ENCODE measurements around the gene TAOK3. TPM values are rescaled to one million over a fixed set of nuclear protein-coding genes. Genes with fewer than 3 reads are reported as not detected.

The TAOK3 gene
- total and polyA plus RNA-seq, 4 donors, result 19.9 to 54.5 (median 37.7) TPM

- Histone ChIP-seq H3K4me1 (ENCODE audit: control insufficient read depth in 5 of 5, insufficient read depth in 5 of 5, low read length in 5 of 5) (no peaks in the 10 kb centered on the region), H3K36me3 (ENCODE audit: control insufficient read depth in 4 of 4, insufficient read depth in 4 of 4, low read length in 4 of 4) (peaks cover 0 to 13% (median 7%) of the 10 kb centered on the region in 4 donors), H3K27ac (ENCODE audit: low read depth in 1 of 2, low read length in 1 of 2) (no peak overlapping the region), H3K9me3 (ENCODE audit: control insufficient read depth in 4 of 4, insufficient read depth in 3 of 4, low read length in 3 of 4) (no peaks in the 10 kb centered on the region), H3K9ac (ENCODE audit: insufficient read depth in 1 of 2, low read length in 2 of 2) (no peak overlapping the region), H3K27me3 (ENCODE audit: control insufficient read depth in 3 of 3, insufficient read depth in 3 of 3, low read length in 2 of 3) (no peaks in the 10 kb centered on the region), H3K4me3 (no peak overlapping the region)
- ATAC-seq (ENCODE audit: insufficient read depth, low FRiP score) (no peak), DNase-seq (no peak)
- WGBS, 2 donors, result 30 to 60% methylated on average over 1 of the region's 1 CpG
- TF ChIP-seq CTCF (IDR thresholded peaks at IDR 0.05; ENCODE audit: control extremely low read depth, extremely low read depth), result no peak
Measured at GRCh38 chr12:118237052-118237665, 135.5 kb downstream of the TAOK3 start.

- no peak for ATAC-seq (ENCODE audit: insufficient read depth, low FRiP score)
- no peak for TF ChIP-seq CTCF (IDR thresholded peaks at IDR 0.05; ENCODE audit: control extremely low read depth, extremely low read depth)
- Histone ChIP-seq H3K27ac (ENCODE audit: low read depth in 1 of 2, low read length in 1 of 2) (no peak overlapping the region), H3K4me3 (no peak overlapping the region), H3K36me3 (ENCODE audit: control insufficient read depth in 4 of 4, insufficient read depth in 4 of 4, low read length in 4 of 4) (peaks cover 0 to 3% (median under 1%) of the 10 kb centered on the region in 4 donors), H3K9ac (ENCODE audit: insufficient read depth in 1 of 2, low read length in 2 of 2) (no peak overlapping the region), H3K4me1 (ENCODE audit: control insufficient read depth in 5 of 5, insufficient read depth in 5 of 5, low read length in 5 of 5) (peaks cover 0 to 4% (median 0%) of the 10 kb centered on the region in 5 donors), H3K27me3 (ENCODE audit: control insufficient read depth in 3 of 3, insufficient read depth in 3 of 3, low read length in 2 of 3) (no peaks in the 10 kb centered on the region), H3K9me3 (ENCODE audit: control insufficient read depth in 4 of 4, insufficient read depth in 3 of 4, low read length in 3 of 4) (no peaks in the 10 kb centered on the region)
- DNase-seq, result peak; percentile 13 to 42 (median 33)
Measured at GRCh38 chr12:118220702-118221101, 152.0 kb downstream of the TAOK3 start.

GRCh38 chr12:118219772-118220171 is 152.9 kb downstream of the TAOK3 start:
- DNase-seq, result no peak
- Histone ChIP-seq H3K4me1 (ENCODE audit: control insufficient read depth in 5 of 5, insufficient read depth in 5 of 5, low read length in 5 of 5) (peaks cover 0 to 4% (median 0%) of the 10 kb centered on the region in 5 donors), H3K36me3 (ENCODE audit: control insufficient read depth in 4 of 4, insufficient read depth in 4 of 4, low read length in 4 of 4) (peaks cover 0 to under 1% (median 0%) of the 10 kb centered on the region in 4 donors), H3K27me3 (ENCODE audit: control insufficient read depth in 3 of 3, insufficient read depth in 3 of 3, low read length in 2 of 3) (no peaks in the 10 kb centered on the region), H3K27ac (ENCODE audit: low read depth in 1 of 2, low read length in 1 of 2) (no peak overlapping the region), H3K9ac (ENCODE audit: insufficient read depth in 1 of 2, low read length in 2 of 2) (no peak overlapping the region), H3K4me3 (no peak overlapping the region), H3K9me3 (ENCODE audit: control insufficient read depth in 4 of 4, insufficient read depth in 3 of 4, low read length in 3 of 4) (no peaks in the 10 kb centered on the region)
- WGBS, 2 donors, result 89 to 90% methylated on average over 7 of the region's 7 CpGs
- no peak for ATAC-seq (ENCODE audit: insufficient read depth, low FRiP score)
- TF ChIP-seq CTCF (IDR thresholded peaks at IDR 0.05; ENCODE audit: control extremely low read depth, extremely low read depth), result no peak

GRCh38 chr12:118219106-118219505 is 153.6 kb downstream of the TAOK3 start:
- peaks cover 0 to 4% (median 0%) of the 10 kb centered on the region in 5 donors for H3K4me1 ChIP-seq (ENCODE audit: control insufficient read depth in 5 of 5, insufficient read depth in 5 of 5, low read length in 5 of 5)
- H3K27ac ChIP-seq (ENCODE audit: low read depth in 1 of 2, low read length in 1 of 2), result no peak overlapping the region
- no peak for DNase-seq
- H3K9ac ChIP-seq (ENCODE audit: insufficient read depth in 1 of 2, low read length in 2 of 2), result no peak overlapping the region
- 96 to 99% methylated on average over 5 of the region's 5 CpGs for WGBS, 2 donors
- no peak for ATAC-seq (ENCODE audit: insufficient read depth, low FRiP score)
- no peak for TF ChIP-seq CTCF (IDR thresholded peaks at IDR 0.05; ENCODE audit: control extremely low read depth, extremely low read depth)
- H3K9me3 ChIP-seq (ENCODE audit: control insufficient read depth in 4 of 4, insufficient read depth in 3 of 4, low read length in 3 of 4), result no peaks in the 10 kb centered on the region
- H3K27me3 ChIP-seq (ENCODE audit: control insufficient read depth in 3 of 3, insufficient read depth in 3 of 3, low read length in 2 of 3), result no peaks in the 10 kb centered on the region
- H3K36me3 ChIP-seq (ENCODE audit: control insufficient read depth in 4 of 4, insufficient read depth in 4 of 4, low read length in 4 of 4), result peaks cover 0 to 1% (median under 1%) of the 10 kb centered on the region in 4 donors
- no peak overlapping the region for H3K4me3 ChIP-seq

Data from lung (tissue), 12 donors.